GM18507 (cell line): Measurements from ENCODE around the gene FBXO42.
A peak's percentile ranks its signal among the peaks of the same experiment; 100 is the strongest.
"Not testable (repeated sequence)": the region's sequence is repeated elsewhere in the genome, so short reads cannot be mapped to it uniquely, and the experiment has no call there.

ENCODE experiments used
- DNase-seq: peaks from one replicate; pipeline ENCODE4 v3.0.0; 2011; ENCODE audit warnings: low read depth; ENCODE audit not compliant: insufficient read length; ENCODE audit errors: extremely low spot score
- FAIRE-seq: peaks from 2 replicates; lab custom pipeline; 2011; peaks lifted over from hg19 to GRCh38; lab: Jason Lieb, UNC

FBXO42 gene

DNA sequence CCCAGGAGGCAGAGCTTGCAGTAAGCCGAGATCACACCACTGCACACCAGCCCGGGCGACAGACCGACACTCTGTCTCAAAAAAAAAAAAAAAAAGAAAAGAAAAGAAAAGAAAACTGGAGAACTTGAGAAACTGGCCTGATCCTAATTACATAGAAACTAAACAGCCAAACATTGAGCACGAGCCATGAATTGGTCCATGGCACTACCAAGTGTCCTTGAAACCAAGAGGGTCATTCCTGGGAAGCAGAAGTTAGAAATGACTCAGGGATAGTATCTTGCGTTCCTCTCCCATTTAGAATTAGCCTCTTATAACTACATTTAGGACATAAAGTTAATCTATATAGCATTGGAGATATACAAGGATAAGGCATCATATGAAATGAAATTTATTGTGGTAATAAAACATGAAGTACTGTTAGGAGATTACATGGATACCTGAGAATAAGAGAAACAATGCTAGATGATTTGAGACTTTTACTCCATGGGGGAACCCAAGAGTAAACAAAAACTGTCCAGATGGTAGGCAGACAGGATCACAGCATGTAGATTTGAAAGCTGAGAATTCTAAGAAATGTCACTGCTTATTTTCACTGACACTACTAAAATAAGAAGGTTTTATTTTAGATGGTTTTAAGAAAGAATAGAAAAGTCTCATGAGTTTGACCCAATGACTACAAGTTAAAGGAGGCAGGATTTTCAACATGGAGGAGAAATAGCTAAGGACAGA is 75.8 kb downstream of the FBXO42 start:
- no peak for DNase-seq
- no peak for FAIRE-seq

DNA sequence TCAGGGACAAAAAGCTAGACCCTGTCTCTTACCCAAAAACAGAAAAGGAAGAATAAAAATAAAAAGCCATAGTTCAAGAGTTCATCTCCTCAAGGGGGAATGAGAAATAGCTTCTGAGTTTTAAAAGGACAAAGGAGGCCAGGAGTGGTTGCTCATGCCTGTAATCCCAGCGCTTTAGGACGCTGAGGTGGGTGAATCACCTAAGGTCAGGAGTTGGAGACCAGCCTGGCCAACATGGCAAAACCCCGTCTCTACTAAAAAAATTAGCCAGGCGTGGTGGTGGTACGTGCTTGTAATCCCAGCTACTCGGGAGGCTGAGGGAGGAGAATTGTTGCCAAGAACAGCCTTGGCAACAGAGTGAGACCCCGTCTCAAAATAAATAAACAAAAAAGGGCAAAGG is 76.7 kb downstream of the FBXO42 start:
- no peak for FAIRE-seq
- no peak for DNase-seq

GRCh38 chr1:16267690-16268180 is 84.5 kb downstream of the FBXO42 start:
- no peak for FAIRE-seq
- no peak for DNase-seq

- no peak for DNase-seq
- FAIRE-seq = no peak
Observed at GRCh38 chr1:16266411-16267118, 85.7 kb downstream of the FBXO42 start.

DNA sequence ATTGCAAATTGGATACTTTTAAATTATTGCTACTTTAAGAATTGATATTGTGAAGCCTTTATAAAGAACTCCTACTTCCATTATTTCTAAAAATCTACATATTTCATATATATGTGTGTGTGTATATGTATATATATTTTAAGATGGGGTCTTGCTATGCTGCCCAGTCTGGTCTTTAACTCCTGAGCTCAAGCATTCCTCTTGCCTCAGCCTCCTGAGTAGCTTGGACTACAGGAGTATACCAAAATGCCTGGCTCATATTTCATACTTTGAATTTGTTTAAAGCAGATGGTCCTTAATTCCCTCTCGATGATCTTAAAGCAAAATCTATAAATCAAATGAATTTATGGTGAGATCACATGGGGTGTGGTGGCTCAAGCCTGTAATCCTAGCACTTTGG is 90.2 kb downstream of the FBXO42 start:
- FAIRE-seq = no peak
- no peak for DNase-seq

GRCh38 chr1:16260814-16261213 is 91.5 kb downstream of the FBXO42 start:
- DNase-seq = no peak

DNA sequence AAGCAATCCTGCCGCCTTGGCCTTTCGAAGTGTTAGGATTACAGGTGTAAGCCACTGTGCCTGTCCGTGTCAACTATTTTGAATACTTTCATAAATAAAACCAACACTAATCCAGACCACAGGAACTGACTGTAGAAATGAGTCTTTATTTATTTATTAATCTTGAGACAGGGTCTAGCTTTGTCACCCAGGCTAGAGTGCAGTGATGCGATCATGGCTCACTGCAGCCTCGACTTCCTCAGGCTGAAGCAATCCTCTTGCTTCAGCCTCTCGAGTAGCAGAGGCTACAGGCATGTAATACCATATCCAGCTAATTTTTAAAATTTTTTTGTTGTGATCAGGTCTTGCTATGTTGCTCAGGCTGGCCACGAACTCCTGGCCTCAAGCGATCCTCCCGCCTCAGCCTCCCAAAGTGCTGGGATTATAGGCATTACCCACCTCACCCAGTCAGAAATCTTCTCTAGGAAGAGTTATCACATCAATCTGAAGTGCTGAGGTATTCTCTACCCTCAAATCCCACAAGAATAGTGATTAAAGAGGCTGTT is 93.6 kb downstream of the FBXO42 start:
- FAIRE-seq (no peak), DNase-seq (no peak)

More at GRCh38 chr1:16260814-16261213, 91.5 kb downstream of the FBXO42 start:
- FAIRE-seq = no peak

- FAIRE-seq (no peak), DNase-seq (no peak)
Observed at GRCh38 chr1:16257968-16258367, 94.3 kb downstream of the FBXO42 start.

GRCh38 chr1:16257556-16257955 is 94.7 kb downstream of the FBXO42 start:
- FAIRE-seq, DNase-seq: not testable (repeated sequence)

DNA sequence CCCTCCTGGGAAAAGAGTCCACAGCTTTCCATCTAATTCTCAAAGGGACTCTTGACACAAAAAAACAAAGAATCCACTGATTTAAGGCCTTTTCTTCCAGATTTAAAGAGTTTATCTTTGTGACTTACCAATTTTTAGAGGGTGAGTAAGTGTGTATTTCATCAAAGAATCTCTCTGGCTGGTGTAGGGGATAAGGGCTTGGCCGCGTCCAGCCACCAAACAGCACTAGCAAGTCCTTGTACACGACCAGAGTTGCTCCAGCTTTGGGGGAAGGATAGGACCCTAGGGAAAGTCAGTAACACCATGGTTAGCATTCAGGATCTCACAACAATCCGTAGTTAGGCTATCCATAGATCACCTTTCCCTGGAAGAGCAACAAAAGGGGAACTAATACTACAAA is 95.8 kb downstream of the FBXO42 start:
- DNase-seq = no peak
- FAIRE-seq = no peak

DNA sequence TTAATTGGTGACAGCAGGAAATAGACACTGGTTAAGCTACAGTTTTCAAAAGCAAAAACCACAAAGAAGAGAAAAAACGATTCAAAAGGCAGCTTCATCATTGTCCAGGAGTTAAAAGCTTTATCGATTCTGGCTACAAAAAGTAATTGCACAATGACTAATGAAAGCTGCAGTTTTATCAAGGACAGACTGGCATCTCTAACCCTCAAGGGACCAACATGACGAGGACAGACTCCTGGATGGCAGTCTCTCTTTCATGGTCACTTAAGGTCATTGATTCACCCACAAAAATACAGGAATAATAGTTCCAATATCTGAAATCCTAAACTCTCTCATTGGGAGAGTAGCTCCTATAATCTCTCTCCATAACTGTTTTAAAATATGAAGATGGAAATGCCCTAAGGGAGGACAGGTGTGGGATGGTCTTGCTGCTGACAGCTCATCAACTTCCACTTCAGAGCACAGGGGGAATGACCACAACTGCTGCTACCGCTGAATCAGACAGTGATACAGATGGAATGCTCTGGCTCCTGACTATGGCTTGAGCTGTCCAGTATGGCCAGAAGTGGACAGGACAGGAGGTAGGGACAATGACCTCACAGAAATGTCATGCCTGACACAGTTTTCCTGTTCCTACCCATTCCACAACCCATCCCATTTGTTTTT is 97.9 kb downstream of the FBXO42 start:
- DNase-seq = no peak
- no peak for FAIRE-seq

DNA sequence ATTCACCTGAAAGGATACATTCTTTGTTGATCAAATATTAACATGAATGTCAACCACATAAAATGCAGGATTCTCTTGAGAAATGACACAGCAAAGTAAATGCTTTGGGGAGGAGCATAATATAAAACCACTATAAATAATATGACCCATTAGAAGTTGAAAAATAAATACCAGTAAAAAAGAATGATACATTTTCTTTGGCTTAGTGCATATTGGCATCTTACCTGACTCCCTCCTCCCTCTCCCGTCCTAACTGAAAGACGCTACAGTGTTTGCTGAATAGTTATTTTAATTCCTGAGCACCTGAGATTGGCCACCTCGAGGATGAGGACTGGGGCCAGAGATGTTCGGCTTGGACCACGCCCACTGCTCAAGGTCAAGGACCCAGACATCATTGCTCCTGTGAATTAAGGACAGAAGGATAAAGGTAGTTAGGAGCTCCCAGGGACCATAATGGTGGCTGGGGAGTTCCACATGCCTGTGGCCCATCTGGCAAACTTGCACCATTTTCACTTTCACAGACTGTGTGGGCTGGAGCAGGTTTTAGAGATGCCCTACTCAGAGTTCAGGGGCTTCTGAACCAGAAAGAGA is 98.9 kb downstream of the FBXO42 start:
- FAIRE-seq (no peak), DNase-seq (no peak)

DNA sequence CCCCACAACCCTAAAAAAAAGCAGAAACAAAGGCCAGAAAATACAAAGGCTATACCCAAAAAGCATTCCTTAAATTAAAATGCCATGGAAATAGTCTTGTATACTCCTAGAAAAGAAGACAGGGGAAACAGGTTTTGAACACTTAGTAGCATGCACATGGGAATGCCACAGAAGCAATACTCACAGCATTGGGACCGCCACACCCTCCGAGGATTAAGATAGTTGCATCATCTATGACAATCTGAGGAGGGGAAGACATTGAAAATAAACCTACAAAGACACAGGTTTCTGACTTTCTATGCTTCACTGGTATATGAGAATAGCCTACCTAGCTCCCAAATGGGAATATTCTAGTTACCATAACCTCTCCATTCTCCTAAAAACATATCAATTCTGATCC is 99.4 kb downstream of the FBXO42 start:
- FAIRE-seq (no peak), DNase-seq (no peak)

DNA sequence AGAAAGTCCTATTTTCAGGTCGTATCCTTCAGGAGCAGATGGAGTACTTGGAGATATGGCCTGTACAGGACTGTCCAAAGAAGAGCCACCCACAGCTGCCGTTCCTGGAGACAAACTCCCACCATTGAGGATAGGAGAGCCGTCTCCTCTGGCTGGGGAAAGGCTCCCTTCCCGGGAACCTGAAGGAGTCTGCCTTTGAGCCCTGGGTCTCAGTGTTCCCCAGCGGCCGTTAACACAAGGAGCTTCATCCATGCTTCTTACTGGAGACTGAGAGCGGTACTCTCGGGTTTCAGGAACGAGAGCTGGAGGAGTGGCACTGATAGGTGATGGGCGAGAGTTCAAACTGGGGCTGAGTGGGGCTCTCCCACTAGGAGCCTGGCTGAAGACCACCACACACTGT is 100.9 kb downstream of the FBXO42 start:
- FAIRE-seq (no peak), DNase-seq (no peak)

GRCh38 chr1:16250524-16251251 is 101.6 kb downstream of the FBXO42 start:
- FAIRE-seq (no peak), DNase-seq (no peak)

DNA sequence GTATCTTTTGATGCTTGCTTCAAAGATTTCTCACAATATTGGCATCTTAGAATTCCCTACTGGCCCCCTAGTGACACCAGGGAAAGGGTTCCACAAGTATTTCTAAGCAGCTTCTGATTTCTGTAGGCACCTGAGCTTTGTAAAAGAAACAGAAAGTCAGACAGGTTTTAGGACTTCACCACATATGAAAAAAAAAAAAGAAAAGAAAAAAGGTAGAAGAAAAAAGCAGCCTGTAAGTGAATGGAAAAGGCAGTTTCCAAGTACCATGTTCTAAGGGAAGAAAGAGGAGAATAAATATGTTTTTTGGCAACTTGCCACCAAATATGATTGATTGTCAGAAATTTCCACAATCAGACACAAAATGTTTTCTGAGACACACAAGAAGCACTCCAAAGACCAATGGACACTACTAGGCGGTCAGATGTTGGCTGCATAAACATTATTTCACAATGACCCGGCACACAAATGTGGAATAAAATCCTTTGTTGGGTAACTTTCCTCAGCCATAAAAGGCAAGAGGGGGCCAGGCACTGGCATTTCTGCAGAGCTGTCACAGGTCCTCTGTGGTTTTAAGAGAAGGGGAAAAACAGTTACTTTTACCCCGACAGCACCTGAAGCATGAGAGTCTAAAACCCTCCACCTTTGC is 102.6 kb downstream of the FBXO42 start:
- FAIRE-seq (no peak), DNase-seq (no peak)

- FAIRE-seq = peak; percentile 91
- DNase-seq = peak; percentile 35
Observed at GRCh38 chr1:16248603-16249516, 103.4 kb downstream of the FBXO42 start.

DNA sequence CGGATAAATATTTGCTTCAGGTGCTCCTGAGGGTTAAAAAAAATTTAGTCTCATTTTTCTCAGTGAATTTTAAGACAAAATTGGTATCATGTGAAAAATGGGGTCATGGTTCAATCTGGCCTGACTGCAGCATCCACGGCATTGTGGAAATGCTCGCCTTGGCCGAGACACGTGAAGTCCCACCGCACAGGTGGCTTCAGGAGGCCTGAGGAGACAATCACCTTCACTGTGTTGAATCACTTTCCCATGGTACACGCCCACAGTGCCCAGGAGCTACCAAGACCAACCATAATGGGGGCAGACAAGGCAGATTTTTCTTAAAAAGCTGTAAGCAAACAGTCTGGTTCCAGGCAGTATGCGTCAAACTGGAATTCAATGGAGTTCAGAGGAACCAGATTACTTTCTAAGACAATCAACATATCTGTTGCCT is 104.3 kb downstream of the FBXO42 start:
- DNase-seq (no peak), FAIRE-seq (no peak)
